NCI-H2196 (cell line): ENCODE data around the gene CCDC88C.
"Not testable (repeated sequence)": the region's sequence is repeated elsewhere in the genome, so short reads cannot be mapped to it uniquely, and the experiment has no call there.

Experiments
- DNase-seq: peaks from one replicate; lab custom pipeline; 2025; ENCODE audit not compliant: unreplicated experiment; lab: John Stamatoyannopoulos, UW

CCDC88C gene

DNA sequence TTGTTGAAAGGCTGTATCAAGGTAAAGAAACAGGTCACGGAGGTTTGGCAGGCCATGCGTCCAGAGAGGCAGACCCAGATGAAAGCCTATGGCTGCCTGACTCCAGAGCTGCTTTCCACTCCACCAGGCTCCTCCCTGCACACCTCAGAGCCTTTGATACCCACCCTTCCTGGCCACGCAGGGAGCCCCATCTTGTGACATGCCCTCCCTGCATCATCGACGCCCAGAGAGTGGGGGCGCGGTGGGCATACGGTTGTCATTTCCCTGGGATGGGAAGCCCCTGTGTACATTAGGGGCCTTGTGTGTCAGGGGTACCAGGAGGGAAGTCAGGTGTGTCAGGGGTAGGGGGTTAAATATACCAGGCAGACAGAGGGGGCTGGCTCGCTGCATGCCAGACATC, 142.8 kb downstream of the CCDC88C start:
- DNase-seq: no peak

- DNase-seq: no peak
These were observed 143.7 kb downstream of the CCDC88C start for GRCh38 chr14:91273885-91274273.

DNA sequence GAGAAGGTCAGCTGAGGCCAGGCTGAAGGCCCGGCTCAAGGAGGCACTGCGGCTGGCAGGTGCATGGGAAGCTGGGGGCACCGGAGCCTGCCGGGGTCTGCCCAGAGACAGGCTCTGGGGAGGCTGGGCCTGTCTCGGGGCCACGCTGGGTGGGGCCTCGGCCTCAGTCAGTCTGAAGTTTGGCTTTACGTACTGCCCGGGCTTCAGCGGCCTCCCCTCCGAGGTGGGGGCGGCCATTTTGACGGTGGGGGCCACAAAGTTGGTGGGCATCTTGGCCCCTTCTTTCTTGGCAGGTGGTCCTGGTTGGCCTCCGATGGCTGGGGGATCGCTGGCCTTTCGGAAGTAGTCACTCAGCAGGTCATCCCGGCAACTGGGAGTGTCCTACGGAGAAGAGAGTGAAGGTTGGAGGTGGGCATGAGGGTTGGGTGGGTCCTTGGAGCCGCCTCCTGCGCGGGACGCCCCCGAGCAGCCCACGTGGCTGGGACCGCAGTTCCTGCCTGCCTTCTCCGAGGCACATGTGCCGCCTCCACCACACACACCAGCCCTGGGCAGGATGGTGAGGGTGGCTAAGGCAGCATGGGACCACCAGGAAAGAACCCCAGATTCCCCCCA, 144.2 kb downstream of the CCDC88C start:
- DNase-seq: no peak

GRCh38 chr14:91272341-91273272, 145.0 kb downstream of the CCDC88C start:
- DNase-seq: no peak

- DNase-seq: no peak
These were observed 146.0 kb downstream of the CCDC88C start for GRCh38 chr14:91271639-91272038.

GRCh38 chr14:91270619-91271018, 147.0 kb downstream of the CCDC88C start:
- no peak for DNase-seq

DNA sequence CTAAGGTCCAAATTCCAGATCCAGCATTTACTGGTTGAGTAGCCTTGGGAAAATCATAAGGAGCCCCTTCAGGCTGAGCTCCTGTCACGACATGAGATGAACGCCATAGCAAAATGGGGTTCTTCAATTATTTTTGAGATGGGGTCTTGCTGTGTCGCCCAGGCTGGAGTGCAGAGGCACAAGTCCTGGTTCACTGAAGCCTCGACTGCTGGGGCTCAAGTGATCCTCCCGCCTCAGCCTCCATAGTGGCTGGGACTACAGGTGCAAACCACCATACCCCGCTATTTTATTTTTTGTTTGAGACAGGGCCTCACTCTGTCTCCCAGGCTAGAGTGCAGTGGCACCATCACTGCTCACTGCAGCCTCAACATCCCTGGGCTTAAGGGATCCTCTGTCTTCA, 147.4 kb downstream of the CCDC88C start:
- DNase-seq: no peak

DNA sequence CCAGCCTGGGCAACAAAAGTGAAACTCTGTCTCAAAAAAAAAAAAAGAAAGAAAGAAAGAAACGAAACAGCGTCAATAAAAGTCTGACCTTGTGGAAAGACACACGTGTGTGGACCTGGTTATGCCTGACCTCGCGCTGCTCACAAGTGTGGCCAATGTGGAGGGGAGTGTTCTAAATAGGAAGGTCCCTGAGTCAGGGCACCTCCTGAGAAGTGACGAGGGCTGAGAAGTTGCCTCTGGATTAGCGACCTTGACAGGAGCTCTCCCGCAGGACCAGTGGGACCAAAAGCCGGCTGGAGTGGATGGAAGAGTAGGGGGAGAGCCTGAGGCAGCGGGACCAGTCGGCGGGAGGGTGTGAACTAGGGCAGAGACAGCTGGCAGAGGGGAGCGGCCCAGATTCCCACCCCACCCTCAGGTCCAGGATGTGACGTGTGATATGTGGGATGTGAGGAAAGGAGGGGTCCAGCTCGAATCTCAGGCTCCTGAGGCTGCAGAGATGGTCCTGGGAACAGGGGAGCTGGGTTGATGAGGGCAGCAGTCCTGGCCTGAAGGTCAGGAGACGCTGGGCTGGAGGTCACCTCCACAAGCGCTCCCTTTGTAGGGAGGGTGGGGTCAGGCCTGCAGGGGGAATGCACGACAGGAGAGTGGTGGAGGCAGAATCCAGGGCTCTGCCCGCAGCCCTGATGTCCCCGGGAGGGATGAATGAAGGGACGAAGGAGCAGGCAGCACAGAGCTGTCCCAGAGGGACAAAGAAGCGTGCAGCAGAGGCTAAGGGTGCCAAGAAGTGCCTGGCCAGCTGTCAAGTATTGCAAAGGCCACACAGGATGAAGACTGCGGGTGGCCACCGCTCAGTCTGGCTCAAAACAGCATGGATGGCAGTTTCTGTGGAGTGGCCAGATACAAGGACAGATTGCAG, 148.3 kb downstream of the CCDC88C start:
- no peak for DNase-seq

DNA sequence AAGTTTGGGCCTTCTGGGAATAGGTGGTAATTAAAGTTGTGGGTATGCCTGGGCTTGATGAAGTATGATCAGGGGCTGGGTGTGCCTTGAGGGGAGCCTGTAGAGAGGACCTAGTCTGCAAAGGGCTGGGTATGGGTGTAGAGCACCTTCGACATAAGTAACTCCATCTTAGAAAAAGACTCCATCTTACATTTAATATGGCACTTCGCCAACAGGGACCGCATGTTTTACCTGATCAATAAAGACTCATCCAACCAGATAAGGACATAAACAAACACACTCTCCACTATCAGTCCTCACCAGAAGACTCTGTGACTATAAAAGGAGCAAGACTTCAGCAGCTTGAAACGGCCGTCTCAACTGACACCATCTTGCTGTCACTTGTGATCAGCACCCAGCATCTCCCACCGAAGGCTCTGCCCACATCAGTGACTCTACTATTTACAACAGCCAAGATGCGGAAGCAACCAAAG, 149.6 kb downstream of the CCDC88C start:
- no peak for DNase-seq

DNA sequence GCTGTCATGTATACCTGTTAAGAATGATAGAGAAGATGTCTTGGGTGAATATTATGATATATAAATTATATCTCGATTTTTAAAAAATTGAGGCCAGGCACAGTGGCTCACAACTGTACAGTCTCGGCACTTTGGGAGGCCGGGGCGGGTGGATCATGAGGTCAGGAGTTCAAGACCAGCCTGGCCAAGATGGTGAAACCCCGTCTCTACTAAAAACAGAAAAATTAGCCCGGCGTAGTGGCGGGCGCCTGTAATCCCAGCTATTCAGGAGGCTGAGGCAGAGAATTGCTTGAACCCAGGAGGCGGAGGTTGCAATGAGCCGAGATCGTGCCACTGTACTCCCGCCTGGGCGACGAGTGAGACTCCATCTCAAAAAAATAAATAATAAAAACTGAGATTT, 151.3 kb downstream of the CCDC88C start:
- DNase-seq: not testable (repeated sequence)

GRCh38 chr14:91265404-91265803, 152.2 kb downstream of the CCDC88C start:
- DNase-seq: no peak

GRCh38 chr14:91264151-91265150, 153.2 kb downstream of the CCDC88C start:
- no peak for DNase-seq

- DNase-seq: no peak
These were observed 154.3 kb downstream of the CCDC88C start for GRCh38 chr14:91263329-91263728.

DNA sequence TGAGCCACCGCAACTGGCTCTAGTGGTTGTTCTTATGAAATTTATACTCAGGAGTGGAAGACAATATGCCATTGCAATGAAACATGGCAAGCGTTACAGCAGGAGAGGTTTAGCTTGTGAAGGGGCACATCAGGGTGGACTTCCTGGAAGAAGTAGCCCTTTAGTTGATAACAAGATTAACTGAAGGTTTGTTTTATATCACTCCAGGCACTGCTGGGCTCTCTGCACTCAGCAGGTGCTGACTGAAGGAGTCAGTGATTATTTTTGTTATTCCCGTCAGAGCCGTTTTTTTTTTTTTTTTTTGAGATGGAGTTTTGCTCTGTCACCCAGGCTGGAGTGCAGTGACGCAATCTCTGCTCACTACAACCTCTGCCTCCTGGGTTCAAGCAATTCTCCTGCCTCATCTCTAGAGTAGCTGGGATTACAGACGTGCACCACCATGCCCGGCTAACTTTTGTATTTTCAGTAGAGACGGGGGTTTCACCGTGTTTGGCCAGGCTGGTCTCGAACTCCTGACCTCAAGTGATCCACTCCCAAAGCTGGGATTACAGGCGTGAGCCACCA, 155.6 kb downstream of the CCDC88C start:
- DNase-seq: no peak

DNA sequence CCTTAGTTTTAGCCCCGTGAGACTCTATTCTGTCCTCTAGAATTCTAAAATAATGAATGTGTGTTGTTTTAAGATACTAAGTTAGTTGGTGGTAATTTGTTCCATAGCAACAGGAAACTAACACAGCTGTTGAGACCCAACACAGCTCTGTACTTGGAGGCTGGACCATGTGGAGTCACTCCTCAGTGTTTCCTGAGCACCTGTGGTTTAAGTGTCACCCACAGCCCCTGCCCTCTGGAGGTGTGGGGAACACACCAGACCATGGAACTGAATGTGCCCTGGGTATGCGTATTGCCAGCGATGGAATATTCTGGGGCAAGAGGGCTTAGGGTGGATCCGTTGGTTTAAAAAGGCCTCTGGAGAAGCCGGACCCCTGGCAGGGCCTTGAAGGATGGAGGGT, 156.5 kb downstream of the CCDC88C start:
- DNase-seq: no peak

DNA sequence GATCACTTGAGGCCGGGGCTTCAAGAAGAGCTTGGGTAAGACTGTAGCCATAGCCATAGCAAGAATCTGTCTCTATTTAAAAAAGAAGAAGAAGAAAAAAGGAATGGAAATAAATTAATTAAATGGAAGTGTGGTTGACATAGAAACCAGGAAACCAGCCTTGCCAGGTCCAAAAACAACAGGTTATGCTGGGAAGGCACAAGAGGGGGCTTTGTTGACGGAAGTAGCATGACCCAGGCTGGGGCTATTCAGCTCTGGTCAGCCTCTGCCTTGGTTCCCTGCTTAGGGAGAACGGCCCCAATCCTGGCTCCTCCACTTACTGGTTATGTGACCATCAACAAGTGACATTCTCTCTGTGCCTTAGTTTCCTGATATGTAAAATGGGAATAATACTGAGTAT, 158.7 kb downstream of the CCDC88C start:
- no peak for DNase-seq

- no peak for DNase-seq
These were observed 159.5 kb downstream of the CCDC88C start for GRCh38 chr14:91258011-91258618.

GRCh38 chr14:91257328-91258010, 160.2 kb downstream of the CCDC88C start:
- no peak for DNase-seq

DNA sequence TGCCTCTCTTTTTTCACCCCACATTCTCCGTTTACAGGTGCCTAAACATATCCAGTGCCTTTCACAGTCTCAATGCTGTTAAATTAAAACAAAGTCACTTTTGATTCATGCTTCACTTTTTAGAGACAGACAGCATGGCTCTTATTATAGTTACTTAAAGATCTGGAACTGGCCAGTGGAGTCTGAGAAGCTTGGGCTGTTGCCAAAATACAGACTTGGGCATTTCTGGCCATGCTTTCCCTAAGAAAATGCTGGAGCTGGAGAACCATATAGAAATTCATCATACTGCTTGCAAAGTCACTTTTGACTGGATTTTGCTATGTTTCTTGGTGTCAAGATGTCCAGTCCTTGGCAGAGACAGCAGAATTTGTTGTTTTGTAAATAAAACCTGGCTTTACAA, 161.0 kb downstream of the CCDC88C start:
- DNase-seq: no peak
